Activated CD4-positive, alpha-beta T cell treated with anti-CD3 and anti-CD28 coated beads, Interleukin-2, amount 50 U/mL, for 16 hours (primary cell): ENCODE results near the gene ZNF185.

Source experiments
- DNase-seq: peaks from one replicate; pipeline ENCODE4 v3.0.0-alpha.2; 2020

The ZNF185 gene

DNA sequence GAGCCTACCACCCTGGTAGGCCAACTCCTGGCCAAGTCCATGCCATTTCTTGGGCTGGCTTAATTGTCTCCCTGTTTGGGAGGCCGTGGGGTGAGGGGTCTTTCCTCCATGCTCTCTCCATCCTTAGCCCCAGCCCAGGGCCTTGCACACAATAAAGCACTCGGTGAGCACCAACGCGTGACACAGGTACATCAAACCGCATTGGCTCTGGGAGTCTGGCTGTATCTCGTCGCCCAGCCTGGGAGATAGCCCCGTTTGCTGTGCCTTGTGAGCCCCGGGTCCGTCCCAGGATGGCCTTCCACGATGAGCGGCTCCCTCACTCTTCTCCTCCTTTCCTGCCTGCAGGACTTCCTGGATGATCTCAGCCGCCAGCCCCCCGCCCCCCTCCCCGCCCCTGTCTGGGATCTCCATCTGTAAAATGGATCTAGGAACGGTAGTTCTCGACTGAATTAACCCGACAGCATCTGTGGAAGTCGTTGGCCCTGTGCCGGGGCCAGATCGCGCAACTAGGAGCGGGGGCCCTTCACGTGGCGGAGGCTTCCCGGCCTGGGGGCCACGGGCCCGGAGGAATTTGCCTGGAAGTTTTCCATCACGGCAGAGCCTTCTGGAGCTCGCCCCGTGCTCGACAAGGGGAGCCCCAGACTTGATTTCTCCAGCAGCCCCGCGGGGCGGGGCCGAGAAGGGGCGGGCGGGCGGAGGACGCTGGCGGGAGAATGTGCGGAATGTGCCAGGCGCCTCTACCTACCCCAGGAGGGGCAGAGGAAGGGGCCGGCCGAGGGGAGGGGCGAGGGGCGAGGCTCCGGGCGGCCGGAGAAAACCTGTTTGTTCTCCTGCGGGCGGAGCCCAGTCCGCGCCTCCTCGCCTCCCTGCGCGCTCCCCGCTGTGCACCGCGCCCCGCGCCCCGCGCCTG is at the start of gene ZNF185:
Gene ZNF185 (plus strand): TSS at position 846 of the 910 bp plus-strand sequence. CDS start 16,423 bp downstream, outside the sequence.
- no peak for DNase-seq

DNA sequence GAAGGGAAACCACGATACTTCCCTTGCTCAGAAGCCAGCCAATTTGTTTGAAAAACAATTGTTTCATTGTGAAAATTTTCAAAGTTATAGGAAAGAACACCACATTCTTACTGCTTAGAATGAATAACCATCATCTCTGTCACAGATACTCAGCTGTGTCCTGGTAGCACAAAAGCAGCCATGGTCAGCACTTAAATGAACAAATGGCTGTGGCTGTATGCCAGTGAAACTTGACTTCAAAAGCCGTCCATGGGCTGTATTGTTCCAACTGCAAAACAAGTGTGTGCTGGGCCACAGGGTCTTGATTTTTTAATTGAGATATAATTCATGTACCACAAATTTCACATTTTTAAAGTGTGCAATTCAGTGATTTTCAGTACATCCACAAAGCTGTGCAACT is 47.4 kb upstream of the ZNF185 start:
- no peak for DNase-seq

DNA sequence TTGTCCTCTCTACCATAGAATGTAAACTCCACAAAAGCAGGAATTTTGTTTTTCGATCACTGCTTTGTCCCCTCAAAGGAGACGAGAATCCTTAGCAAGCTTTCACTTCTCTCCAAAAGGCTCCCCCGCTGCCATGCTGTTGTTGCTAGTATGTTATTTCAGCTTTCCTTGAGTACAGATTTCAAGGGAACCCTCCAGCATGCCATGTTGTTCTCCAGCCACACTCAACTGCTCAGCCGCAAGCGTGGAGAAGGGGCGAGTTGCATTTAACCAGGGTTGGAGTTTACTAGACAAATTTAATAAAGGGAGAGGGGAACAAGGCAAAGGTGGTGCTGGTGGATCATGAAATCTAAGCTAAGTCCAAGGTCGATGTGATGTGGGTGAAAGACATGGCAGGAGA is 43.9 kb upstream of the ZNF185 start:
- DNase-seq, result no peak

DNA sequence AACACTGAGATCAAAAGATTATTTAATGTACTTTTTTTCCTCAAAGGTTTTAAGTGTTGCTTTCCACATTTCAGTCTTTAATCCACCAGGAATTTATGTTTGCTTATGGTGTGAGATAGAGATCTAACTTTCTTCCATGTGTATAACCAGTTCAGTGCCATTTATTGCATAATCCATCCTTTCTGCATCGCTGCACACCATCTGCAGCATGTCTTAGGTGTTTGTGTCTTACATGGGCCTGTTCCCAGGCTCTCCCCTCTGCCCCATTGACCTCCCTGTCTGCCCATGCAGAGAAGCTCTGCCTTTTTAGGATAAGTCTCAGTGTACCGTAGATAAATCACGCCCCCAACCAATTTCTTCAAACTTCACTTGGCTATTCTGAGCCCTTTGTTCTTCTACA is 36.8 kb upstream of the ZNF185 start:
- DNase-seq, result no peak

DNA sequence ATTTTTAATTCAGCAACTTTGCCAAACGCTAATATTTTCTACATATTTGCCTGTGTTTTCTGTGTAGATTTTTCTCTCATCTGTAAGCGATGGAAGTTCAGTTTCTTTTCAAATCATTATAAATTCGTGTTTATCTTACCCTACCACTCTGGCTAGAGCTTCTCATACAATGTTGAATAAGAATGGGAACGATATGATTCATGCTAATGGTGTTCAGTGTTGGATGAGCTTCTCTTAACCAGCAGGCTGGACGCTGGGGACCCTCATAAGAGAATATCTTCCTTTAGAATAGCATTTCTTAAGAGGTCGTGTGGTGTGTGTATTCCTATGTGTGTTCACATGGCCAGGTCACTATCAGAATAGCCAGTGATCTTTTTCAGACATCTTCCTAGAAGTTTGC is 36.0 kb upstream of the ZNF185 start:
- DNase-seq, result no peak

DNA sequence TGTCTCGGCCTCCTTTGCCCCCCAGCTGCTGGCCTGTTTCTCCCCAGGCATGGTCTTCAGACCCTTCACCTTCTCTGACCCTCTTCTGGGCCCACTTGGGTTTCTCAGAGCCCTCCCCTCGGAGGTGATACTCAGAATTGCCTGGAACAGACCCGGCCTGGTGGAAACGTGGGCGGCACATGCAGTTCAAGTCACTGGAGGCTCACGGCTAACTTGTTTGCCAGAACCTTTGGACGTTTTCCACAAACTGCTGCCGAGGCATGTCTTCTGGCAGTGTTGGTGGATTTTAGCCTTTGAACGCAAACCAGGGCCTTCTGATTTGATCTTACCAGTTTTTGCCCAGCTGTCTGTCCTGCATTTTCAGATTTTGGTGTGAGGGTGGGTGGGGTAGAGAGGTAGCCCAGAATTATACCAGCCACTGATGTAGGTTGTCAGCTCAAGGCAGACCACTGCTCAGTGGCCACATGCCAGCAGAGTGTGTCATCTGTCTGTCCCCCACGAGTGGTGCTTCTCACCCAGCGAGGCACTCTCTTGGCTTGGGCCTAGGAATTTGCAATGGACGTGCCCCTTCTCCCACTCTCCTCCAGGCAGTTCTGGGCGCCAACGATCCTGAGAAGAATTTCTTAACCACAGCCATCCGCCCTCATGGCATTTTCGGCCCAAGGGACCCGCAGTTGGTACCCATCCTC is 32.5 kb upstream of the ZNF185 start:
- DNase-seq, result no peak

DNA sequence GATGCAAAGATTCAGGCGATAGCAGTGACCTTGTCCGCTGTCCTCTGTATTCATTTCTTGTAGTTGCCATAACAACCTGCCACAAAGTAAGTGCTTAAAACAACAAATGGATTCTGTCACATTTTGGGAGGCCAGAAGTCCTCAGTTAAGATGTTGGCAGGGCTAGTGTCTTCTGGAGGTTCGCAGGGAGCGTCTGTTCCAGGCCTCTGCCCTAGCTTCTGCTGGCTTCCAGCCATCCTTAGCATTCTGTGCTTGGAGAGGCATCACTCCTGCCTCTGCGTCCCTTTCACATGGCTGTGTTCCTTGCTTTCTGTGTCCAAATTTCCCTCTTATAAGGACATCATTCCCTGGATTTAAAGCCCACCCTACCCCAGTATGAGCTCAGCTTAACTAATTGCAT is 31.5 kb upstream of the ZNF185 start:
- no peak for DNase-seq

DNA sequence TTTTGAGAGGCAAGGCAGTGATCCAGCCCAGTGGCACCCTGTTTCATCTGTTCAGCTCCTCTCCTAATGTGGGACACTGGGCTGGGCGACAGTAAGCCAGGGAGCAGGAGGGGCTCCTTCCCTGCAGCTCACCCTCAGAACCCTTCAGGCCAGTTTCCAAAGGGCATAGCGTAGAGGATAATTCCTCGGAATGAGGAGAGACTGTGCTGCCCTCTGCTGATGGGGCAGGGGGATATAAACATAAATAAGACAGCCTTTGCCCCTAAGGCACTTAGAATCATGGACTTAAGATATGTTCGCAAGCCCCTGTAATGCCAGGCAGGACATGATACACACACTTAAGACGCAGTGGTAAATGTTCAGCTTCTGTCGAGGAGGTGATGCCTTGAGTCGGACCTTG is 27.9 kb upstream of the ZNF185 start:
- DNase-seq, result no peak

DNA sequence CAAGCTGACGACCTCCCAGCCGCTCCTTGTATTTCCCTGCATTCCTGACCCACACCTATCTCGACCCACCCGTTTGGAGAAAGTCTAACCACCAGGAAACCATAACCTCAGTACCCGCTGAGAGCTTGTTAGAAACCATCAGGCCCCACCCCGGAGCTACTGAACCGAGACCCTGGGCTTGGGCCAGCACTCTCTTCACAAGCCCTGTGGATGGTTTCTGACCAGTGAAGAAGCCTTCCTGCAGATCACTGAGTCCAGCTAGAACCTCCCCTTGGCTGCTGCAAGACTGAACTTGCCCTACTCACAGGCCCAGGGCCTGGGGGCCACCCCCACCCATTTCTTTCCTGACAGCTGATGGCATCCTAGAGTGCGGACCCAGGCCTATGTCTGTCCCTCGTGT is 26.6 kb upstream of the ZNF185 start:
- no peak for DNase-seq

DNA sequence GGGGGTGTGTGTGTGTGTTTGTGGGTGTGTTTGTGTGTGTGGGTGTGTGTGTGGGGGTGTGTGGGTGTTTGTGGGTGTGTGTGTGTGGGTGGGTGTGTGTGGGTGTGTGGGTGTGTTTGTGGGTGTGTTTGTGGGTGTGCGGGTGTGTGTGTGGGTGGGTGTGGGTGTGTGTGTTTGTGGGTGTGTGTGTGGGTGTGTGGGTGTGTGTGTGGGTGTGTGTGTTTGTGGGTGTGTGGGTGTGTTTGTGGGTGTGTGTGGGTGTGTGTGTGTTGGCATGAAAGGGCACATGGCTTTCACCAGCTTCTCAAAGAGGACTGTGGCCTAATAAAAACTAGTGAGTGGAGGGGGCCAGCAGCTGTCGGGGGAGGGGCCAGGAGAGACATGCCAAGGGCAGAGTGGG is 25.3 kb upstream of the ZNF185 start:
- no peak for DNase-seq

DNA sequence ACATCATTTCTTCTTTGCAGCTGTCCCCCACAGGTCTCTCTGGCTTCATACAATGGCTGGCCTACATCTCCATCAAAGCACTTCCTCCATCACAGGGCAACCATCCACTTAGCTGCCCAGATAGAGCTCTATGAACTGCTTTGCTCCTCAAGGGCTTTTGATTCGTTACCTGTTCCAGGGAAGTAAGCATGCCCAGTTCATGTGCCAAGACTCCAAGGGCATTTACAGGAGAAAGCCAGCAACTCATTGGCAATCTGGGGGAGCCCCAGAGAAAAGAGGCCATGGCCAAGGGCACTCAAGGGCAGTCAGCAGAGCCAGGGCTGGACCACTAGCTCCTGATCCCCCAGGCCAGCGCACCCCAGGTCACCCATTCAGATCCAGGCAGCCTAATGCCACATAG is 24.5 kb upstream of the ZNF185 start:
- DNase-seq, result no peak

DNA sequence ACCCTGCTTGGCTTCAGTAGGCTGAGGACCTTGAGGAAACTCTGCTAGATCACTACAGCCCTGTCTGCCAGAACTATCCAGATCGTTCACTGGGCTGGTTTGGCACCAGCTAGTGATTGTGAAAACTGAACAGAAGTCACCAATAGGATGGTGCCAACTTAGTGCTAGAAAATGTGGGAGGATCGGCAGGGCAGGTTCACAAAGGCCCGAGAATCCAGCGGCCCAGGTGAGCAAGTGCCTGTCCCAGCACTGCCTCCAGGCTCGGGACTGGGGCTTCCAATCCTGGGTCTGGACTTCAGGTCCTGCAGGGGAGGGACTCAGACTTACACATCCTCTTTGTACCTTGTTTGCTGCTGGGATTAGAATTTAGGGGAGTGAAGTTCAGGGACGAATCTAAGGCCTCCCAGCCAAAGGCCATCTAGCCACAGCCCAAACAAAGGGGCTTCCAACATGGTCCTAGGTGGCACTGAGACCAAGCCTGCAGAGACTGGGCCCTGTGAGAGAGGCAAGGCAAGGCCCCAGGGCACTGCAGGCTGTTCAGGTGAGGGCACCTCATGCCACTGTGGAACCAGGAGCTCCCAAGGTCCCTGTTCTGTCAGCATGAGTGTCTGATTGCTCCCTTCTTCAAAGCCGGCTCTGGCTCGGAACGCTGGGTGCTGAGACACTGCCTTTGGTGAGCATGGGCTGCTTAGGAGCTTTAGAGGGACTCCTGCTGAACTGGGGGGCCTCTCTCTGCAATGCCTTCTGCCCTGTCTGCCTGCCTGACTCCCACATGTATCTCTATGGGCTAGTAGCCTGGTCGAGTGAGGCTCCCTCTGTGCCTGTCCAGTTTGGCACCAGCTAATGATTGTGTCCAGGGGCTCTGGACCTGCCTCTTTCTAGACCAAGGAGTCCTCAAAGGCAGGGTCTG is 20.7 kb upstream of the ZNF185 start:
- DNase-seq, result no peak

DNA sequence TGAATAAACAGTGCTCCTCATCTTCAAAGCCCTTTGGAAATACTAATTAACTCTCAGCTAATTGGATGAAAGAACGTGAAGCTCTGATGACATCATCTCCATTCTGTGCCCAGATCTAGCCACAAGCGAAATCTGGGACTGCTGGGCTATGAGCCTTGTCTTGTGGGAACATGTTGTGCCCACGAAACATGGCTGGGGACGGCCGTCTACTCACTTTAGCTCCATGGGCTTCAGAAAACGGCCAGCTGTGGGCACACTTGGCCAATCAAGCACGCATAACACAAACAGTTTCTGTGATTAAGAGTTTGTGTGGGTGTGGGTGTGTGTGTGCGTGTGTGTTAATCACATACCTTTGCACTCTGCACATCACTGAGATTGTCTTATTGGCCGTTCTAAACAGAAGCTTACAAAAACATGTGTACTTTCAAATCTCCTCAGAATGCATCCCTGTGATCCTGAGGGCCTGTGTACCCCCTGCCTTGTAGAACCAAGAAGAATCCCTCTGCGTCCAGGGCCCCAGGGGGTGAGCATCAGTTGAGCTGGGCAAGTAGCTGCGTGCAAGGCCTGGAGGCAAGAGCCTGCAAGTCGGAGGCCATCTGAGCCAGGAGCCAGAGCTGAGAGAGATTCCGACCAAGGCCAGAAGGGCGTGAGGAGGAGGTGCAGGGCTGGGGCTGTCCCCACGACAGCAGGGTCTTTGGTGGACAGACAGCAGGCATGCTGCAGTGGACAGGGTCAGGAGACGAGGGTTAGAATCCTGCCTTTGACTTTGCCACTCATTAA is 18.7 kb upstream of the ZNF185 start:
- no peak for DNase-seq

DNA sequence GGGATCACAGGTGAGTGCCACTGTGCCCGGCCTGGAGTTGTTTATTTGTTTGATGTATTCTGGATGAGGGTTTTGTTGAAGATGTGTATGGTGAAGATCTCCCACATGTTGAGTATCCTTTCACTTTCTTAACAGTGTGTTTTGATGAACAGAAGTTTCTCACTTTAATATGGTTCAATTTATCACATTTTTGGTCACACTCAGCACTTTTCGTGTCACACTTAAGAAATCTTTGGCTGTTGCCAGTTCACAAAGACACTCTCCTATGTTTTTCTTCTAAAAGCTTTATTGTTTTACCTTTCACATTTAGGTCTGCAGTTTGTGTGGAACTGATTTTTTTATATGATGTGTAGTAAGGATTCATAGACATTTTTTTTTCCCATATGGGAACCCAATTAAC is 16.6 kb upstream of the ZNF185 start:
- DNase-seq, result no peak

DNA sequence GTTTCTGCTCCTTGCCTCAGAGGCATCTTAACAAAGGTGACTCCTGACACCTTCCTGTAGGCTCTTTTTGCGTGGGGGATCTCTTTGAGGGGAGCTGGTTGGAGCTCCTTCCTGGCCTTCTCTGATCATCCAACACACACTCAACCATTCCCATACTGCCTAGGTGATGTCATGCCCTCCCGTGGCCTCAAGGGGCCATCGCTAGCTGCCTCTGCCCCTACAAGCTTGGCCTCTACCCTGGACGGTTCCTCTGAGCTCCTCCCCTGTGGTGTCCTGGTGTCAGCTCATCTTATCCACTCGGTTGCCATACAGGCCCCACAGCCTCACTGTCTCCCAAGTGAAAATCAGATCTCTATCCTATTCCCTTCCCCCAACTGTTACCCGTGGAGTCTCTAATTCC is 13.7 kb upstream of the ZNF185 start:
- no peak for DNase-seq

DNA sequence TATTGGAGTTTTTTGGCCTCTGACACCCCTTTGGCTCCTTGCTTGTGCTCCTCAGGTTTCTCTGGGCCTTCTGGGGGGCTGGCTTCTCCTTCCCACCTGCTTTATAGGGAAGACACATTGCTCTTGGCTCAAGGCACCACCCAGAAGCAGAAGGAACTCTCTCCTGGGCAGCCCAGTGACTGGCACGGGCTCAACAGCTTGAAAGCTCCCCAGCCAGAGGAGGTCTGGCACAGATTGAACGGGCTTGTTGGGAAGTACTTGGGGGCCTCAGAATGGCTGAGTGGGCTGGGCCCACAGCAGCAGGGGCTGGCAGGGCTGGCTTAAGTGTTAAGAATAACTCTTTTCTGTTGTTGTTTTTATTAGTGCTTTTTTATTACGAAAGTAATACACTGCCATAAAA is 11.2 kb upstream of the ZNF185 start:
- DNase-seq, result no peak

DNA sequence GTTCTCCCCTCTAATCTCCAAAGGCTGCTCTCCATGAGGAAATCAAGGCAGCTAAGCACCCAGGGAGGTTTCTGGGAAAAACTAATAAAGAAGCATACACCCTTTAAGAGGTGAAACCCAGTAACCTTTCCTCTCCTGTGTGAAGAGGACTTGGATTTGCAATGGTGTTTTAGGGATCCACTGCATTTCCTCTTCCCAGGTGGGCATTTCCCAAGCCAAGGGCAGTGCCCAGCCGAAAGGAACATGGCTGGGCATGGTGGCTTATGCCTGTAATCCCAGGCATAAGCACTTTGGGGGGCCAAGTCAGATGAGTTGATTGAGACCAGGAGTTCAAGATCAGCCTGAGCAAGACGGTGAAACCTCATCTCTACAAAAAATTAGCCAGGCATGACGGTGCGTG is 5.4 kb upstream of the ZNF185 start:
- no peak for DNase-seq

DNA sequence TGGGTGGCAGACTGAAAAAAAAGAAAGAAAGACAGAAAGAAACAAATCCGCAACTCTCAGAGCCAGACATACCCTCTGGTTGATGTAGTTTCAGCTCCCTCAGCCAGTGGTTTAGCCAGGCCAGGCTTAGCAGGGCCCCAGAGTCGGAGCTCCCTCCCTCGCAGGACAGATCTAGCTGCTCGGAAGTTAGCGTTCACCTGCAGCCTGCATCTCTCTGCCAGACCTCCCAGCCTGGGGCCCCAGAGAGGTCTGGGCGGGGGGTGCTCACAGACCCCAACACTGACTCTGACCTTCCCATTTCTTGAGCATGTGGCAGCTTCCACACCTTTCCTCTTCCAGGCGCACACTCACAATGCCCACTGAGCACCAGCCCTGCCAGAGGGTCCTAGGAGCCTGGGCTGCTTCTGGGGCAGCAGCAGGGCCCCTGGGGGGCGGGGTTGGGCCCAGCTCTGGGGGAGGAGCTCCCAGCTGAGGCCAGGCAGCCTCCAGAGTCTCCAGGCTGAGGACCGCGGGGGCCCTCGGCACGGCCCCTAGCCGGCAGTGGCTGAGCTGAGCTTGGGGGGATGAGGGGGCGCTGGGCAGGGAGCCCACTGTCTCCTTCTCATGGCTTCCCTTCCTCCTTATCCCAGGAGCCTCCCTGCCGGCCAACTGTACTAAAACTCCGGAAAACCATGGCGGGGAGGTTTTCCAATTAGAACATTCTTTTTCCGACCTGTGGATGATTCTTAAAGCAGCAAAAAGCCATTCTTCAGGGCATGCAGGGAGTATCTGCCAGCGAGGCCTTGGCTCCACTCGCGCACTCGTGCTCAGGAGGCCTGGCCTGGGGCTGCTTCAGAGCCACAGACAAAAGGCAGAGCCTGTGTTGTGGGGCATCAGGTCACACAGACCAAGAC is 4.6 kb upstream of the ZNF185 start:
- no peak for DNase-seq

DNA sequence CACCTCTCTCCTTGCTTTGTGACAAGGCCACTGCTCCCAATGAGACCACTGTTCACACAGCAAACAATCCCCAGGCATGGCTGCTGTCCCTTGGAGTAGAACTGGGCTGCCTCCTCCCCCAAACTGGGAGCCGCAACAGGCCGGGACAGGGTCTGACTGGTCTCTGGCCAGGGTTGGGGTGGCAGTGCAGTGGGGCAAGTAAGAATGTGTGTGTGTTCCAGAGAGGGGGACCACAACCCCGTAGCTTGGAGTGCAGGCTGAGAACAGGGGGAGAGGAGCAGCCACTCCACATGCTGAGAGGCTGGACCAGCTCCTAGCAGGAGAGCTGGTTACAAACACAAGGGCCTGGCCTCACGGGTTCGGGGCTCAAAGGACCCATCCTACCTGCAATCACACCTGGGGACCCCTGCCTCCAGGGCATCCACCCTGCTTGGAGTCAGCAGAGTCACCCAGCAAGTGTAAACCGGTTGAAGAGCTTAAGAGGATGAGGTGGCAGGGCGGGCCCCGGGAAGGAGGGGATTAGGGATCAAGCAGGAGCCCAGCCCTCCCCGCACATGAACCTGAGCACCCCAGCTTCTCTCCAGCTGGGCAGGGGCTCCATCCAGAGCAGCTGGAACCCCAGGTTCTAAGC is 3.8 kb upstream of the ZNF185 start:
- DNase-seq, result no peak

DNA sequence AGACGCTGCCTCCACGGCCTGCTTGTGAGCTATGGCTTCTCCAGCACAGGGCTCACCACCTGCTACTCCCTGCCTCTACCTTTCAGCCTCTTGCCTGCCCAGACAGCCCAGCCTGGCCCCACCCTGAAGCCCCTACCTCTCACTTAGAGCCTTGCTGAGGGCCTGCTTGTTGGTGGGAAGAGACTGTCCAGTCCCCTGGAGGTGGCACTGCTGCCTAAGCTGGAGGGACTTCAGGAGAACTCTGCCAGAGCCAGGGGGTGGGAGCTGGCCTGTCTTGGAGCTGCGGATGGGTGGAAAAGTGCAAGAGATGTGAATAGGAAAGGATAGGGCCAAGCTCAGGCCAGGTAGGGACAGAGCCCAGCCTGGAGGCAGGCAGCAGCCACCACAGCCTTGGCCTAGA is 2.7 kb upstream of the ZNF185 start:
- DNase-seq, result no peak
